OCI-LY7 (cell line): Measurements from ENCODE around the gene CXCL9.

Source experiments
- EZH2phosphoT487 ChIP-seq: fragments of 200-600 bp; sonication (generic); IDR thresholded peaks from 2 replicates; pipeline ENCODE4 v1.6.1; 2018; ENCODE audit warnings: low read depth, borderline replicate concordance, mild to moderate bottlenecking, mixed run types, antibody characterized with exemption, low read length, moderate library complexity, mixed read lengths
- TF ChIP-seq, protein P1 (sequence below): fragments of 200-600 bp; sonication (generic); conservative IDR thresholded peaks from 2 replicates; pipeline ENCODE4 v1.5.1; 2014; ENCODE audit warnings: mild to moderate bottlenecking, antibody characterized with exemption, low read length, moderate library complexity, mixed read lengths

DNA sequence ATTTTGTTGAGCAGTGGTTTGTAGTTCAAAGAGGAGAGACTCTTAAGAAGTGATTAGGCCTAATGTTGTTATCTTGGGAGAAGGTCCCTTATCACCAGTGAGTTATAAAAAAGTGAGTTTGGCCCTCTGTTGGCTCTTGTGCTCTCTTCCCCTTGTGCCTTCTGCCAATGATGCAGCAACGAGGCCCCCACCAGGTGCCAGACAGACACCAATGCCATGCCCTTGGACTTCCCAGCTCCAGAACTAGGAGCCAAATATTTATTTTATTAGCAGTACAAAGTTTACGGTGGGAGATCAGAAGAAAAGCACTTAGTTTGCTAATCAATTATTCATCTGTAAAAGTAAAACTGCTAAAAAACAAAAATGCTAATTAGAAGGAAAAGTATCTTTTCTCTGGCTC lies 43.8 kb downstream of the CXCL9 start:
- TF ChIP-seq, protein P1, sequence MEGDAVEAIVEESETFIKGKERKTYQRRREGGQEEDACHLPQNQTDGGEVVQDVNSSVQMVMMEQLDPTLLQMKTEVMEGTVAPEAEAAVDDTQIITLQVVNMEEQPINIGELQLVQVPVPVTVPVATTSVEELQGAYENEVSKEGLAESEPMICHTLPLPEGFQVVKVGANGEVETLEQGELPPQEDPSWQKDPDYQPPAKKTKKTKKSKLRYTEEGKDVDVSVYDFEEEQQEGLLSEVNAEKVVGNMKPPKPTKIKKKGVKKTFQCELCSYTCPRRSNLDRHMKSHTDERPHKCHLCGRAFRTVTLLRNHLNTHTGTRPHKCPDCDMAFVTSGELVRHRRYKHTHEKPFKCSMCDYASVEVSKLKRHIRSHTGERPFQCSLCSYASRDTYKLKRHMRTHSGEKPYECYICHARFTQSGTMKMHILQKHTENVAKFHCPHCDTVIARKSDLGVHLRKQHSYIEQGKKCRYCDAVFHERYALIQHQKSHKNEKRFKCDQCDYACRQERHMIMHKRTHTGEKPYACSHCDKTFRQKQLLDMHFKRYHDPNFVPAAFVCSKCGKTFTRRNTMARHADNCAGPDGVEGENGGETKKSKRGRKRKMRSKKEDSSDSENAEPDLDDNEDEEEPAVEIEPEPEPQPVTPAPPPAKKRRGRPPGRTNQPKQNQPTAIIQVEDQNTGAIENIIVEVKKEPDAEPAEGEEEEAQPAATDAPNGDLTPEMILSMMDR = no peak
- TF ChIP-seq EZH2phosphoT487 = no peak
